ENCODE results near the gene SPECC1. TPM values are rescaled to one million over a fixed set of nuclear protein-coding genes. Genes with fewer than 3 reads are reported as not detected.

SPECC1 gene
- total and polyA plus RNA-seq, 9 of the 15 experiments (the other 6 are each of a cell fraction or from before 2014, with no cell fraction given) = 2.4 to 19.6 (median 14.7) TPM

DNA sequence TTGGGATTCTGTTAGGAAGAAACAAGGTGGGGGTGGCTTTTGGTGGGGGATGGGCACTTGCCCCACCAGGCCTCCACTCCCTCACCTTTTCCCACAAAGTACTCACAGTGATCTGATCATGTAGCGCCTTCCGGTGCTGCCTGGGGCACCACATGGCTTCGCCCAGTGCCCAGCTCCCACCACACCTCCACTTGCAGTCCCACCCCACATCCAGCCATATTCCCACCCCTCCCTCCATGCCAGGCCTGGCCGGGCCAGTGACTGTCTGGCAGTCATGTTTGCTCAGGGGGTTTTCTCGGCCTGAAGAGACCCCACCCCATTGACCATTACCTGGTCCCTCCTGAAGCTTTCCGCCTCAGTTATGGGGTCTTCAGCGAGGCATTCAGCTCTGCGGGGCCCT, 201.5 kb downstream of the SPECC1 start:
- no peak overlapping the region for H3K27ac ChIP-seq (ENCODE audit: extremely low read depth, low read depth, low read length)
- ChIA-PET POLR2A (no interaction called here), CTCF (ENCODE audit: low intra/inter-chr PET ratio) (no interaction called here)
- no peaks in the 10 kb centered on the region; the same call in 2 of the 3 replicates for H3K79me2 ChIP-seq (ENCODE audit: control insufficient read depth, insufficient read depth, low read length)
- no peak overlapping the region for H3K9ac ChIP-seq (ENCODE audit: insufficient read depth in 1 of 2, low read depth in 2 of 2, low read length in 2 of 2)
- no peaks in the 10 kb centered on the region; the same call in 2 of the 3 replicates for H3K36me3 ChIP-seq (ENCODE audit: control insufficient read depth, insufficient read depth, low read length)
- TF ChIP-seq SREBF1 (IDR thresholded peaks at IDR 0.05; ENCODE audit: borderline replicate concordance, low read depth, low read length) (no peak), ZNF518B (CRISPR knock-in tag; IDR thresholded peaks at IDR 0.05) (no peak), TBP (optimal IDR thresholded peaks at IDR 0.05; ENCODE audit: low read depth, low read length) (no peak), ZNF140 (CRISPR knock-in tag; IDR thresholded peaks at IDR 0.05) (no peak), ZNF431 (CRISPR knock-in tag; IDR thresholded peaks at IDR 0.05) (no peak)
- H3K4me2 ChIP-seq (ENCODE audit: insufficient read depth, low read length) = no peak overlapping the region
- in situ Hi-C loops (cut with MboI) (no loop called here), intact Hi-C loops (cut with micrococcal nuclease) (no loop called here)
- ATAC-seq (no peak), DNase-seq (ENCODE audit: extremely low read depth in 1 of 4, low spot score in 3 of 4) (no peak), FAIRE-seq (no peak)
- no peaks in the 10 kb centered on the region for H3K27me3 ChIP-seq (ENCODE audit: control insufficient read depth in 2 of 2, insufficient read depth in 2 of 2, low read length in 2 of 2)
- H3K4me1 ChIP-seq (replicated peaks in 1 of 2; ENCODE audit: control insufficient read depth in 2 of 2, insufficient read depth in 2 of 2, low read length in 2 of 2) = peaks cover 0 to 23% of the 10 kb centered on the region in 2 experiments; a peak in 3 of 5 replicates
- no peaks in the 10 kb centered on the region for H3K9me1 ChIP-seq (ENCODE audit: control insufficient read depth, insufficient read depth, low read length)
- BruUV-seq (replicated peaks) = no TSS peak
- no peaks in the 10 kb centered on the region for H4K20me1 ChIP-seq (replicated peaks; ENCODE audit: control insufficient read depth, insufficient read depth, low read length)
- H2AFZ ChIP-seq (ENCODE audit: low read depth, low read length) = no peak overlapping the region
- no peak overlapping the region for H3K4me3 ChIP-seq
- WGBS (ENCODE audit: insufficient coverage, low coverage, missing lambda C conversion rate) = 85% methylated on average over 8 of the region's 8 CpGs
- H3K9me3 ChIP-seq (replicated peaks; ENCODE audit: control insufficient read depth, insufficient read depth, low read depth, low read length) = no peaks in the 10 kb centered on the region
